K562 (cell line): ENCODE measurements around the gene COL25A1.

Experiments
- CREM ChIP-seq: IDR thresholded peaks from 2 replicates; pipeline ENCODE4 v1.6.1; 2014; ENCODE audit warnings: antibody characterized with exemption, low read depth
- HIVEP1 ChIP-seq: fragments of 250-450 bp; sonication (Bioruptor Pico); IDR thresholded peaks from 2 replicates; pipeline ENCODE4 v1.4.0; 2020; ENCODE audit warnings: mild to moderate bottlenecking
- POLR2AphosphoS5 ChIP-seq: IDR thresholded peaks from 2 replicates; pipeline ENCODE4 v1.6.1; 2011; ENCODE audit warnings: mild to moderate bottlenecking, low read depth, low read length, moderate library complexity; ENCODE audit not compliant: control insufficient read depth, insufficient read depth
- RFX7 ChIP-seq: fragments of 250-450 bp; sonication (Bioruptor Pico); IDR thresholded peaks from 2 replicates; pipeline ENCODE4 v1.5.1; 2021; ENCODE audit warnings: mild to moderate bottlenecking
- SMAD1 ChIP-seq: fragments of 150-350 bp; IDR thresholded peaks from 2 replicates; pipeline ENCODE4 v1.6.1; 2014; ENCODE audit warnings: low read length, low read depth; ENCODE audit not compliant: partially characterized antibody
- TRIM28 ChIP-seq: fragments of 450-650 bp; IDR thresholded peaks from 2 replicates; pipeline ENCODE4 v1.6.1; 2017
- XRCC4 ChIP-seq: IDR thresholded peaks from one replicate; pipeline ENCODE4 v1.6.1; 2011; ENCODE audit not compliant: insufficient read depth, insufficient read length; ENCODE audit errors: extremely low read depth
- ZBTB26 ChIP-seq: fragments of 450-650 bp; formaldehyde crosslinking; IDR thresholded peaks from 2 replicates; pipeline ENCODE4 v1.4.0; 2022; ENCODE audit warnings: missing genetic modification characterization
- ZBTB8A ChIP-seq: fragments of 450-650 bp; IDR thresholded peaks from 2 replicates; pipeline ENCODE4 v1.6.1; 2018; ENCODE audit warnings: mild to moderate bottlenecking, moderate library complexity; ENCODE audit not compliant: partially characterized antibody
- ZNF146 ChIP-seq: IDR thresholded peaks from one replicate; pipeline ENCODE4 v1.6.1; 2018; ENCODE audit warnings: missing compliant biosample characterization; ENCODE audit not compliant: unreplicated experiment

GRCh38 chr4:109319684-109320083 lies 17.2 kb upstream of the COL25A1 start:
- no peak for TF ChIP-seq XRCC4
- TF ChIP-seq HIVEP1 (CRISPR knock-in tag), result no peak
- TF ChIP-seq POLR2AphosphoS5, result no peak
- no peak for TF ChIP-seq ZBTB8A
- TF ChIP-seq RFX7 (CRISPR knock-in tag), result no peak
- no peak for TF ChIP-seq ZBTB26
- TF ChIP-seq TRIM28, result no peak
- no peak for TF ChIP-seq ZNF146 (CRISPR knock-in tag)
- TF ChIP-seq SMAD1, result no peak
- TF ChIP-seq CREM, result no peak
